ENCODE results near the gene KNCN.

GRCh38 chr1:46525253-46525983 lies 26.0 kb downstream of the KNCN start:
- TF ChIP-seq POLR2AphosphoS5 (IDR thresholded peaks at IDR 0.05) (no peak), MXI1 (conservative IDR thresholded peaks at IDR 0.05; ENCODE audit: poor library complexity, severe bottlenecking) (no peak), TAF1 (IDR thresholded peaks at IDR 0.05; ENCODE audit: low read depth) (no peak), EZH2 (IDR thresholded peaks at IDR 0.05; ENCODE audit: borderline replicate concordance, insufficient read depth, low read length, poor library complexity, severe bottlenecking) (no peak)
- TF ChIP-seq, protein P1, sequence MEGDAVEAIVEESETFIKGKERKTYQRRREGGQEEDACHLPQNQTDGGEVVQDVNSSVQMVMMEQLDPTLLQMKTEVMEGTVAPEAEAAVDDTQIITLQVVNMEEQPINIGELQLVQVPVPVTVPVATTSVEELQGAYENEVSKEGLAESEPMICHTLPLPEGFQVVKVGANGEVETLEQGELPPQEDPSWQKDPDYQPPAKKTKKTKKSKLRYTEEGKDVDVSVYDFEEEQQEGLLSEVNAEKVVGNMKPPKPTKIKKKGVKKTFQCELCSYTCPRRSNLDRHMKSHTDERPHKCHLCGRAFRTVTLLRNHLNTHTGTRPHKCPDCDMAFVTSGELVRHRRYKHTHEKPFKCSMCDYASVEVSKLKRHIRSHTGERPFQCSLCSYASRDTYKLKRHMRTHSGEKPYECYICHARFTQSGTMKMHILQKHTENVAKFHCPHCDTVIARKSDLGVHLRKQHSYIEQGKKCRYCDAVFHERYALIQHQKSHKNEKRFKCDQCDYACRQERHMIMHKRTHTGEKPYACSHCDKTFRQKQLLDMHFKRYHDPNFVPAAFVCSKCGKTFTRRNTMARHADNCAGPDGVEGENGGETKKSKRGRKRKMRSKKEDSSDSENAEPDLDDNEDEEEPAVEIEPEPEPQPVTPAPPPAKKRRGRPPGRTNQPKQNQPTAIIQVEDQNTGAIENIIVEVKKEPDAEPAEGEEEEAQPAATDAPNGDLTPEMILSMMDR (IDR thresholded peaks at IDR 0.05; ENCODE audit: poor library complexity, severe bottlenecking) = no peak
